Measurements from ENCODE around the gene ANTKMT. TPM values are rescaled to one million over a fixed set of nuclear protein-coding genes. Genes with fewer than 3 reads are reported as not detected.

The ANTKMT gene
- total RNA-seq, 1 donor from 2014 or later = 27.5 TPM

DNA sequence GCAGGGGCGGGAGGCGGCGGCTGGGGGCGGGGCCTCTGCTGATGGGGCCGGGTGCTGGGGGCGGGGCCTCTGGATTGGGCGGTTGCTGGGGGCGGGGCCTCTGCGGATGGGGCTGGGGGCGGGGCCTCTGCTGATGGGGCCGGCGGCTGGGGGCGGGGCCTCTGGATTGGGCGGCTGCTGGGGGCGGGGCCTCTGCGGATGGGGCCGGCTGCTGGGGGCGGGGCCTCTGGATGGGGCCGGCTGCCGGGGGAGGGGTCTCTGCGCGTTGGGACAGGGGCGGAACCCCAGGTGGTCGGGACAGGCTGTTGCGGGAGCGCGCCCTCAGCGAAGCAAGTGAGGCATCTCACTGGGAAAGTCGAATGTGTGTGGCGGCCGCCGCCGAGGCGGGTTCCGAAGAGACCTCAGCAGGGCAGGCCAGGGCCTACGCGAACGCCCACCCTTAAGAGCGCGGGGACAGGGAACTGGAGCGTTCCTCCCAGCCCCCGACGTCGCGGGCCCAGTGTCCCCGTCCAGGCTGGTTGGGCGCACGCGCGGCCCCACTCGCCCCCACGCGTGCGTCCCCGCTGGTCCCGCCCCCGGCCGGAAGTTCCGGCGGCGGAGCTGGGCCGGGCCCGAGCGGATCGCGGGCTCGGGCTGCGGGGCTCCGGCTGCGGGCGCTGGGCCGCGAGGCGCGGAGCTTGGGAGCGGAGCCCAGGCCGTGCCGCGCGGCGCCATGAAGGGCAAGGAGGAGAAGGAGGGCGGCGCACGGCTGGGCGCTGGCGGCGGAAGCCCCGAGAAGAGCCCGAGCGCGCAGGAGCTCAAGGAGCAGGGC lies 40.9 kb upstream of the ANTKMT start, which contains the start of gene STUB1:
Gene STUB1 (plus strand): TSS at position 597 of the 811 bp plus-strand sequence. CDS start 116 bp downstream, at position 713.
- TF ChIP-seq, protein P1, sequence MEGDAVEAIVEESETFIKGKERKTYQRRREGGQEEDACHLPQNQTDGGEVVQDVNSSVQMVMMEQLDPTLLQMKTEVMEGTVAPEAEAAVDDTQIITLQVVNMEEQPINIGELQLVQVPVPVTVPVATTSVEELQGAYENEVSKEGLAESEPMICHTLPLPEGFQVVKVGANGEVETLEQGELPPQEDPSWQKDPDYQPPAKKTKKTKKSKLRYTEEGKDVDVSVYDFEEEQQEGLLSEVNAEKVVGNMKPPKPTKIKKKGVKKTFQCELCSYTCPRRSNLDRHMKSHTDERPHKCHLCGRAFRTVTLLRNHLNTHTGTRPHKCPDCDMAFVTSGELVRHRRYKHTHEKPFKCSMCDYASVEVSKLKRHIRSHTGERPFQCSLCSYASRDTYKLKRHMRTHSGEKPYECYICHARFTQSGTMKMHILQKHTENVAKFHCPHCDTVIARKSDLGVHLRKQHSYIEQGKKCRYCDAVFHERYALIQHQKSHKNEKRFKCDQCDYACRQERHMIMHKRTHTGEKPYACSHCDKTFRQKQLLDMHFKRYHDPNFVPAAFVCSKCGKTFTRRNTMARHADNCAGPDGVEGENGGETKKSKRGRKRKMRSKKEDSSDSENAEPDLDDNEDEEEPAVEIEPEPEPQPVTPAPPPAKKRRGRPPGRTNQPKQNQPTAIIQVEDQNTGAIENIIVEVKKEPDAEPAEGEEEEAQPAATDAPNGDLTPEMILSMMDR (IDR thresholded peaks at IDR 0.05; ENCODE audit: unreplicated experiment) = no peak
- Mint-ChIP-seq H3K9me3 (no peaks in the 10 kb centered on the region), H3K4me3 (peak within 1 kb of the TSS; percentile 78), H3K27ac (peak within 1 kb of the TSS; percentile 90), H3K36me3 (peaks cover 9% of the 10 kb centered on the region), H3K27me3 (ENCODE audit: low read depth) (peaks cover 8% of the 10 kb centered on the region), H3K4me1 (peaks cover 20% of the 10 kb centered on the region)
- DNase-seq (ENCODE audit: low spot score in 2 of 2, unreplicated experiment in 2 of 2) = peak; percentile 92 to 94

DNA sequence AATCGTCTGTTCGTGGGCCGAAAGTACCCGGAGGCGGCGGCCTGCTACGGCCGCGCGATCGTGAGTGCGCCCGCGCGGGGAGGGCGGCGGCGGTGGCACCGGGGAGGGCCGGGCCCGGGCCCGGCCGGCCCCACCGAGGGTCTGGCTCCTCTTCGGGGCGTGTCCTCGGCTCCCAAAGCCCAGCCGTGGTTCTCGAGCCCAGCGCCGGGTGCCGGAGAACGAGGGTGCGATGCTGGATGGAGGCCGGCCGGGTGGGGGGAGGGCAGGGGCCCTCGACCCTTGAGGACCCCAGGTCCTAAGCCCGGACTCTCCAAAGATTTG lies 40.4 kb upstream of the ANTKMT start:
- Mint-ChIP-seq H3K4me1 (peaks cover 20% of the 10 kb centered on the region), H3K36me3 (peaks cover 9% of the 10 kb centered on the region), H3K4me3 (peak overlapping the region; percentile 78), H3K9me3 (no peaks in the 10 kb centered on the region), H3K27ac (no peak overlapping the region), H3K27me3 (ENCODE audit: low read depth) (peaks cover 5% of the 10 kb centered on the region)
- TF ChIP-seq, protein P1 (IDR thresholded peaks at IDR 0.05; ENCODE audit: unreplicated experiment) = no peak
- no peak for DNase-seq (ENCODE audit: low spot score in 2 of 2, unreplicated experiment in 2 of 2)

DNA sequence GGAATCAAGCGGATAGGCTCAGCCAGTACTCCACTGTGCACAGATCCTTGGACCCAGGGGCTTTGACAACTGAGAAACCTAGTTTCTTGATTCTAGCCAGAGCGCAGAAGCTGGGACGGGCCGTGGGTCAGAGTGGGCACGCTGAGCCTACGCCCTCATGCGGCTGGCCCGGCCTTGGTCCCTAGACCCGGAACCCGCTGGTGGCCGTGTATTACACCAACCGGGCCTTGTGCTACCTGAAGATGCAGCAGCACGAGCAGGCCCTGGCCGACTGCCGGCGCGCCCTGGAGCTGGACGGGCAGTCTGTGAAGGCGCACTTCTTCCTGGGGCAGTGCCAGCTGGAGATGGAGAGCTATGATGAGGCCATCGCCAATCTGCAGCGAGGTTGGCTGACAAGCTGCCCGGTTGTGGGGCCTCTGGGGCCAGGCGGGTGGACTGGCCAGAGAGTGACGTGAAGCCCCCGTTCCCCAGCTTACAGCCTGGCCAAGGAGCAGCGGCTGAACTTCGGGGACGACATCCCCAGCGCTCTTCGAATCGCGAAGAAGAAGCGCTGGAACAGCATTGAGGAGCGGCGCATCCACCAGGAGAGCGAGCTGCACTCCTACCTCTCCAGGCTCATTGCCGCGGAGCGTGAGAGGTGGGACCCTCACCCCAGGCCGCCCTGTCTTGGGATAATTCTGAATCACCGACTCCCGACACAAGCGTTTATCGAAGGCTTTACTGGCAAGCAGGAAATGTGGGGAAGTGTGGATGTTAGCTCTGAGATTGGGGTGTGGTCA lies 39.8 kb upstream of the ANTKMT start:
- H3K4me3 Mint-ChIP-seq = peak overlapping the region; percentile 78
- peak overlapping the region; percentile 73 for H3K27ac Mint-ChIP-seq
- H3K27me3 Mint-ChIP-seq (ENCODE audit: low read depth) = peaks cover 5% of the 10 kb centered on the region
- peaks cover 20% of the 10 kb centered on the region for H3K4me1 Mint-ChIP-seq
- H3K36me3 Mint-ChIP-seq = peaks cover 11% of the 10 kb centered on the region
- H3K9me3 Mint-ChIP-seq = no peaks in the 10 kb centered on the region
- no peak for DNase-seq (ENCODE audit: low spot score in 2 of 2, unreplicated experiment in 2 of 2)
- TF ChIP-seq, protein P1 (IDR thresholded peaks at IDR 0.05; ENCODE audit: unreplicated experiment) = no peak

DNA sequence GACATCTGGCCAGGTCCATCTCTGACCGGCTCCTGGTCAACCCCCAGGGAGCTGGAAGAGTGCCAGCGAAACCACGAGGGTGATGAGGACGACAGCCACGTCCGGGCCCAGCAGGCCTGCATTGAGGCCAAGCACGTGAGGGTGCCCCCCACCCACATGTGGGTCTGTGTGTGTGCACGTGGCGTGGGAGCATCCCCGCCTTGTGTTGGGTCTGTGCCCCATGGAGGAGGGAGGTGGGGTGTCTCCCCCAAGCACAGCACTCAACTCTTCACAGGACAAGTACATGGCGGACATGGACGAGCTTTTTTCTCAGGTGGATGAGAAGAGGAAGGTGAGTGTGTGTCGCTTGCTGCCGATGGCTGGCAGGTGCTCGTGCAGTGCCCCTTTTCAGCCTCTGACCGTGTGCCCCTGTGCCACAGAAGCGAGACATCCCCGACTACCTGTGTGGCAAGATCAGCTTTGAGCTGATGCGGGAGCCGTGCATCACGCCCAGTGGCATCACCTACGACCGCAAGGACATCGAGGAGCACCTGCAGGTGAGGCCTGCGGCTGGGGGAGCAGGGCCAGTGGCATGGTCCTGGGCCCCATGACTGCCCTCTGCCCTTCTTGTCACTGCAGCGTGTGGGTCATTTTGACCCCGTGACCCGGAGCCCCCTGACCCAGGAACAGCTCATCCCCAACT lies 39.1 kb upstream of the ANTKMT start:
- DNase-seq (ENCODE audit: low spot score in 2 of 2, unreplicated experiment in 2 of 2) = no peak

More for the DNA sequence above, 39.1 kb upstream of the ANTKMT start:
- Mint-ChIP-seq H3K27me3 (ENCODE audit: low read depth) (peaks cover under 1% of the 10 kb centered on the region), H3K9me3 (no peaks in the 10 kb centered on the region), H3K4me3 (peak overlapping the region; percentile 78), H3K4me1 (peaks cover 20% of the 10 kb centered on the region), H3K36me3 (peaks cover 11% of the 10 kb centered on the region), H3K27ac (peak overlapping the region; percentile 39)
- TF ChIP-seq, protein P1 (IDR thresholded peaks at IDR 0.05; ENCODE audit: unreplicated experiment) = no peak

All from mesothelial cell of epicardium (in vitro differentiated cells).